ENCODE measurements around the gene RPS6KA4. TPM values are rescaled to one million over a fixed set of nuclear protein-coding genes. Genes with fewer than 3 reads are reported as not detected.

RPS6KA4 gene
- total and polyA plus RNA-seq, 2 of the 13 experiments (the other 11 are each of a cell fraction or from before 2014, with no cell fraction given), result 8.9 to 14.2 TPM

DNA sequence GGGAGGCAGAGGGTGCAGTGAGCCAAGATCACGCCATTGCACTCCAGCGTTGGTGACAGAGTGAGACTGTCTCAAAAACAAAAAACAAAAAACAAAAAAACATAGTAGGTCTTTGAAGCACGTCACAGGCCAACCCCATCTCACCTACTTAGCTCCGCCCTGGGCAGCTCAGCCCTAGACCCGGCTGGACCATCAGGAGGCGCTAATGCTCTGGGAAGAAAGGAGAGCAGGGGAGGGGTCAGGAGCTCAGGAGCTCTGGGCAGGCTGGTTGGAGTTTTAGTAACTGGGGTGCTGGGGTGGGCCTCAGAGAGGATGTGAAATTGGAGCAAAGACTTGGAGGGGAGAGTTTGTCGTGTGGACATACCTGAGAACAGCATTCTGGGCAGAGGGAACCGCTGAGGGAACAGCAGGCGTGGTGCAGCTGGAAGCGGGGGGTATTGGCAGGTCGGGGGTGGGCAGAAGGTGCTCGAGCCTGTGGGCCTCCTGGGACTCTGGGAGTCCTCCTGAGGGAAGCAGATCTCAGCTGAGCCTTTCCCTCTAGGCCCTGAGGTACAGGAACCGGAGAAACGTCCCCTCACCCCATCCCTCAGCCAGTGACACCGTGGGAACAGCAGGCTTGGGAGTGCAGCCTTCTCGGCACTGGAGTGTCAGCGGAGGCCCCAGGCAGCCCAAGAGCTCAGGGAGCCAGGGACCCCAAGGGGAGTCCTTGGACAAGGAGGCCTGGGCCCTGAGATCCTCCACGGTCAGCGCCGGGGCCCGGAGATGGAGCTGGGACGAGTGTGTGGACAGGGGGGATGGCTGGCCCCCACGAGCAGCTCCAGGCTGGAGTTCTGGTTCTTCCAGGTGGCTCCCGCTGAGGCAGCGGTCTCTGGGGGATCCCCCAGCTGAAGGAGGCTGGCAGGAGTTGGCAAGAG is 2.2 kb upstream of the RPS6KA4 start (continued):
- TF ChIP-seq ZNF605 (CRISPR knock-in tag; IDR thresholded peaks at IDR 0.05) (0 out of 2 replicates have a peak, but pooled peaks have one; percentile 20), ZFX (CRISPR knock-in tag; IDR thresholded peaks at IDR 0.05; ENCODE audit: low read depth) (0 out of 2 replicates have a peak, but pooled peaks have one; percentile 23), HOXD1 (CRISPR knock-in tag; IDR thresholded peaks at IDR 0.05) (no peak), TCF7L2 (IDR thresholded peaks at IDR 0.05; ENCODE audit: low read depth, low read length) (no peak), SP1 (IDR thresholded peaks at IDR 0.05) (no peak), SP1 (CRISPR knock-in tag; IDR thresholded peaks at IDR 0.05) (0 out of 2 replicates have a peak, but pooled peaks have one; percentile 23)

GRCh38 chr11:64357446-64357845 is 1.5 kb upstream of the RPS6KA4 start:
- Histone ChIP-seq H3K4me2 (ENCODE audit: low read depth, low read length) (peak overlapping the region; percentile 99), H3K9me3 (ENCODE audit: low read length) (no peaks in the 10 kb centered on the region), H3K4me1 (ENCODE audit: insufficient read depth, low read length) (peaks cover 56% of the 10 kb centered on the region), H3K79me2 (ENCODE audit: insufficient read depth, low read length) (no peaks in the 10 kb centered on the region), H4K20me1 (ENCODE audit: insufficient read depth, low read length) (no peaks in the 10 kb centered on the region), H2AFZ (ENCODE audit: low read length) (no peak overlapping the region), H3K9ac (ENCODE audit: insufficient read depth, low read depth, low read length) (peak overlapping the region; percentile 34; the same call in 1 of the 2 replicates), H3K27me3 (ENCODE audit: control insufficient read depth in 1 of 2, insufficient read depth in 2 of 2, low read length in 2 of 2) (peaks cover 0 to 13% of the 10 kb centered on the region in 2 experiments; a peak in 3 of 5 replicates), H3K4me3 (replicated peaks in 1 of 3; ENCODE audit: insufficient read depth in 1 of 3, low read depth in 2 of 3, low read length in 3 of 3) (peak overlapping the region in 1 of 3 experiments; percentile 94; a peak in 1 of 6 replicates), H3K27ac (ENCODE audit: extremely low read length, insufficient read depth, low read length) (no peak overlapping the region), H3K36me3 (replicated peaks in 1 of 2; ENCODE audit: control insufficient read depth in 1 of 2, insufficient read depth in 2 of 2, low read length in 2 of 2) (peaks cover 5 to 13% of the 10 kb centered on the region in 2 experiments; a peak in 3 of 5 replicates)
- FAIRE-seq, result no peak
- intact Hi-C loops (cut with micrococcal nuclease; ENCODE audit: unreplicated experiment) (no loop called here), in situ Hi-C loops (cut with HindIII; ENCODE audit: extremely low pct_ligation_motif_present, low pct_unique_long_range_greater_than_20kb) (no loop called here)
- POLR2A ChIA-PET, result interaction anchor here (0.6 to 6.5 kb wide), 5 partner anchors 18 to 536 kb away, joined by 3 to 61 read pairs (median 3); partner anchors contain the start of genes ESRRA, PRDX5 and TRMT112
- 13% methylated on average over 1 of the region's 6 CpGs for WGBS (ENCODE audit: low lambda C conversion rate)
- BruUV-seq (replicated peaks), result no TSS peak
- no peak for ATAC-seq
- no peak for DNase-seq (ENCODE audit: low spot score)
- TF ChIP-seq HMG20B (CRISPR knock-in tag; conservative IDR thresholded peaks at IDR 0.05), result no peak
- TF ChIP-seq, protein P1, sequence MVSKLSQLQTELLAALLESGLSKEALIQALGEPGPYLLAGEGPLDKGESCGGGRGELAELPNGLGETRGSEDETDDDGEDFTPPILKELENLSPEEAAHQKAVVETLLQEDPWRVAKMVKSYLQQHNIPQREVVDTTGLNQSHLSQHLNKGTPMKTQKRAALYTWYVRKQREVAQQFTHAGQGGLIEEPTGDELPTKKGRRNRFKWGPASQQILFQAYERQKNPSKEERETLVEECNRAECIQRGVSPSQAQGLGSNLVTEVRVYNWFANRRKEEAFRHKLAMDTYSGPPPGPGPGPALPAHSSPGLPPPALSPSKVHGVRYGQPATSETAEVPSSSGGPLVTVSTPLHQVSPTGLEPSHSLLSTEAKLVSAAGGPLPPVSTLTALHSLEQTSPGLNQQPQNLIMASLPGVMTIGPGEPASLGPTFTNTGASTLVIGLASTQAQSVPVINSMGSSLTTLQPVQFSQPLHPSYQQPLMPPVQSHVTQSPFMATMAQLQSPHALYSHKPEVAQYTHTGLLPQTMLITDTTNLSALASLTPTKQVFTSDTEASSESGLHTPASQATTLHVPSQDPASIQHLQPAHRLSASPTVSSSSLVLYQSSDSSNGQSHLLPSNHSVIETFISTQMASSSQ (IDR thresholded peaks at IDR 0.05; ENCODE audit: low read depth), result no peak
- TF ChIP-seq, protein P1 (CRISPR knock-in tag; IDR thresholded peaks at IDR 0.05; ENCODE audit: borderline replicate concordance), result 0 out of 2 replicates have a peak, but pooled peaks have one; percentile 1
- no peak for TF ChIP-seq ZNF513 (CRISPR knock-in tag; conservative IDR thresholded peaks at IDR 0.05)
- no peak for TF ChIP-seq ELF1 (CRISPR knock-in tag; IDR thresholded peaks at IDR 0.05)
- TF ChIP-seq, protein P2, sequence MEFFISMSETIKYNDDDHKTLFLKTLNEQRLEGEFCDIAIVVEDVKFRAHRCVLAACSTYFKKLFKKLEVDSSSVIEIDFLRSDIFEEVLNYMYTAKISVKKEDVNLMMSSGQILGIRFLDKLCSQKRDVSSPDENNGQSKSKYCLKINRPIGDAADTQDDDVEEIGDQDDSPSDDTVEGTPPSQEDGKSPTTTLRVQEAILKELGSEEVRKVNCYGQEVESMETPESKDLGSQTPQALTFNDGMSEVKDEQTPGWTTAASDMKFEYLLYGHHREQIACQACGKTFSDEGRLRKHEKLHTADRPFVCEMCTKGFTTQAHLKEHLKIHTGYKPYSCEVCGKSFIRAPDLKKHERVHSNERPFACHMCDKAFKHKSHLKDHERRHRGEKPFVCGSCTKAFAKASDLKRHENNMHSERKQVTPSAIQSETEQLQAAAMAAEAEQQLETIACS (CRISPR knock-in tag; IDR thresholded peaks at IDR 0.05), result no peak
- TF ChIP-seq TEAD3 (CRISPR knock-in tag; optimal IDR thresholded peaks at IDR 0.05; ENCODE audit: borderline replicate concordance), result no peak
- no peak for TF ChIP-seq TRIM24 (CRISPR knock-in tag; IDR thresholded peaks at IDR 0.05)
- CTCF ChIA-PET (ENCODE audit: low intra/inter-chr PET ratio, low total read pairs), result no interaction called here
